Measurements from ENCODE around the gene CCDC80.

CCDC80 gene

DNA sequence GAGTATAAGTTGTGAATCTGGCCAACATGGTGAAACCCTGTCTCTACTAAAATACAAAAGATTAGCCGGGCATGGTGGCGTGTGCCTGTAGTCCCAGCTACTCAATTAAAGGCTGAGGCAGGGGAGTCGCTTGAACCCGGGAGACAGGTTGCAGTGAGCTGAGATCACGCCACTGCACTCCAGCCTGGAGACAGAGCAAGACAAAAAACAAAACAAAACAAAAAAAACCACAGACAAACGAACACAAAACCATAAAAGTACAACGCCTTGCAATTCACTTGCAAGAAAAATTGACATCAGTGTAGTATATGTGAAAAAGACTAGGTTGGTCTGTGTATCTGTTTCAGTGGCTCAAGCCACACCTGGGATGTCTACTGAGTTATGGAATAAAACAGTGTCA, 29.9 kb upstream of the CCDC80 start:
- TF ChIP-seq, protein P1, sequence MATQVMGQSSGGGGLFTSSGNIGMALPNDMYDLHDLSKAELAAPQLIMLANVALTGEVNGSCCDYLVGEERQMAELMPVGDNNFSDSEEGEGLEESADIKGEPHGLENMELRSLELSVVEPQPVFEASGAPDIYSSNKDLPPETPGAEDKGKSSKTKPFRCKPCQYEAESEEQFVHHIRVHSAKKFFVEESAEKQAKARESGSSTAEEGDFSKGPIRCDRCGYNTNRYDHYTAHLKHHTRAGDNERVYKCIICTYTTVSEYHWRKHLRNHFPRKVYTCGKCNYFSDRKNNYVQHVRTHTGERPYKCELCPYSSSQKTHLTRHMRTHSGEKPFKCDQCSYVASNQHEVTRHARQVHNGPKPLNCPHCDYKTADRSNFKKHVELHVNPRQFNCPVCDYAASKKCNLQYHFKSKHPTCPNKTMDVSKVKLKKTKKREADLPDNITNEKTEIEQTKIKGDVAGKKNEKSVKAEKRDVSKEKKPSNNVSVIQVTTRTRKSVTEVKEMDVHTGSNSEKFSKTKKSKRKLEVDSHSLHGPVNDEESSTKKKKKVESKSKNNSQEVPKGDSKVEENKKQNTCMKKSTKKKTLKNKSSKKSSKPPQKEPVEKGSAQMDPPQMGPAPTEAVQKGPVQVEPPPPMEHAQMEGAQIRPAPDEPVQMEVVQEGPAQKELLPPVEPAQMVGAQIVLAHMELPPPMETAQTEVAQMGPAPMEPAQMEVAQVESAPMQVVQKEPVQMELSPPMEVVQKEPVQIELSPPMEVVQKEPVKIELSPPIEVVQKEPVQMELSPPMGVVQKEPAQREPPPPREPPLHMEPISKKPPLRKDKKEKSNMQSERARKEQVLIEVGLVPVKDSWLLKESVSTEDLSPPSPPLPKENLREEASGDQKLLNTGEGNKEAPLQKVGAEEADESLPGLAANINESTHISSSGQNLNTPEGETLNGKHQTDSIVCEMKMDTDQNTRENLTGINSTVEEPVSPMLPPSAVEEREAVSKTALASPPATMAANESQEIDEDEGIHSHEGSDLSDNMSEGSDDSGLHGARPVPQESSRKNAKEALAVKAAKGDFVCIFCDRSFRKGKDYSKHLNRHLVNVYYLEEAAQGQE (IDR thresholded peaks at IDR 0.05; ENCODE audit: low read depth): no peak
- TF ChIP-seq TEAD4 (IDR thresholded peaks at IDR 0.05) (no peak), CREB1 (IDR thresholded peaks at IDR 0.05; ENCODE audit: low read depth) (no peak), MAX (IDR thresholded peaks at IDR 0.05) (no peak), FOXM1 (IDR thresholded peaks at IDR 0.05; ENCODE audit: borderline replicate concordance, low read depth) (no peak), EGR1 (IDR thresholded peaks at IDR 0.05) (no peak), EP300 (IDR thresholded peaks at IDR 0.05; ENCODE audit: borderline replicate concordance) (no peak)

- TF ChIP-seq, protein P1 (IDR thresholded peaks at IDR 0.05; ENCODE audit: low read depth): no peak
- TF ChIP-seq NFIC (IDR thresholded peaks at IDR 0.05): no peak
- TF ChIP-seq YY1 (IDR thresholded peaks at IDR 0.05; ENCODE audit: low read depth): no peak
- TF ChIP-seq, protein P2, sequence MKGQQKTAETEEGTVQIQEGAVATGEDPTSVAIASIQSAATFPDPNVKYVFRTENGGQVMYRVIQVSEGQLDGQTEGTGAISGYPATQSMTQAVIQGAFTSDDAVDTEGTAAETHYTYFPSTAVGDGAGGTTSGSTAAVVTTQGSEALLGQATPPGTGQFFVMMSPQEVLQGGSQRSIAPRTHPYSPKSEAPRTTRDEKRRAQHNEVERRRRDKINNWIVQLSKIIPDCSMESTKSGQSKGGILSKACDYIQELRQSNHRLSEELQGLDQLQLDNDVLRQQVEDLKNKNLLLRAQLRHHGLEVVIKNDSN (IDR thresholded peaks at IDR 0.05): no peak
- no peak for TF ChIP-seq RAD21 (IDR thresholded peaks at IDR 0.05; ENCODE audit: low read depth)
- no peak for TF ChIP-seq TEAD4 (IDR thresholded peaks at IDR 0.05)
- no peak for TF ChIP-seq MAX (IDR thresholded peaks at IDR 0.05)
Observed at GRCh38 chr3:112667599-112667998, 26.7 kb upstream of the CCDC80 start.

DNA sequence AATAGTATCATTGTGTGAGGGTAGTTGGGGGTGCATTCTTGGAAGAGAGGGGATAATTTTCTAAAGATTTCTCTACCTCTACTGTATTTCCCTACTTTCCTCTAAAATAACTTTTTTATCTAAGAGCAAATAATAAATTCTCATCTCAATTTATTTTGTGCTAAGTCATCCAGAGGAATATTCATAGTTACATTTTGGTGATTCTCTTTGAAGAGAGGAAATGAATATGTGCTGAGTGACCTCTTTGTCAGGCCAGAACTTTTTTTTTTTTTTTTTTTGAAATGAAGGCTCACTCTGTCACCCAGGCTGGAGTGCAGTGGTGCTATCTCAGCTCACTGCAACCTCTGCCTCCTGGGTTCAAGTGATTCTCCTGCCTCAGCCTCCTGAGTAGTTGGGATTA, 15.1 kb upstream of the CCDC80 start:
- no peak for TF ChIP-seq TAF1 (IDR thresholded peaks at IDR 0.05; ENCODE audit: low read depth)
- no peak for TF ChIP-seq EP300 (IDR thresholded peaks at IDR 0.05; ENCODE audit: borderline replicate concordance)
- TF ChIP-seq RAD21 (IDR thresholded peaks at IDR 0.05; ENCODE audit: low read depth): no peak
- no peak for TF ChIP-seq CREB1 (IDR thresholded peaks at IDR 0.05; ENCODE audit: low read depth)
- TF ChIP-seq MAX (IDR thresholded peaks at IDR 0.05): no peak
- no peak for TF ChIP-seq FOXM1 (IDR thresholded peaks at IDR 0.05; ENCODE audit: borderline replicate concordance, low read depth)
- no peak for TF ChIP-seq TCF12 (IDR thresholded peaks at IDR 0.05; ENCODE audit: low read depth)
- no peak for TF ChIP-seq TEAD4 (IDR thresholded peaks at IDR 0.05)
- no peak for TF ChIP-seq ZBTB7A (IDR thresholded peaks at IDR 0.05; ENCODE audit: low read depth)
- no peak for TF ChIP-seq EGR1 (IDR thresholded peaks at IDR 0.05)

GRCh38 chr3:112654979-112655378, 14.0 kb upstream of the CCDC80 start:
- TF ChIP-seq CEBPB (IDR thresholded peaks at IDR 0.05) (no peak), MAX (IDR thresholded peaks at IDR 0.05) (no peak), TAF1 (IDR thresholded peaks at IDR 0.05; ENCODE audit: low read depth) (no peak), TEAD4 (IDR thresholded peaks at IDR 0.05) (no peak), CREB1 (IDR thresholded peaks at IDR 0.05; ENCODE audit: low read depth) (no peak)
- TF ChIP-seq, protein P1 (IDR thresholded peaks at IDR 0.05; ENCODE audit: low read depth): no peak

DNA sequence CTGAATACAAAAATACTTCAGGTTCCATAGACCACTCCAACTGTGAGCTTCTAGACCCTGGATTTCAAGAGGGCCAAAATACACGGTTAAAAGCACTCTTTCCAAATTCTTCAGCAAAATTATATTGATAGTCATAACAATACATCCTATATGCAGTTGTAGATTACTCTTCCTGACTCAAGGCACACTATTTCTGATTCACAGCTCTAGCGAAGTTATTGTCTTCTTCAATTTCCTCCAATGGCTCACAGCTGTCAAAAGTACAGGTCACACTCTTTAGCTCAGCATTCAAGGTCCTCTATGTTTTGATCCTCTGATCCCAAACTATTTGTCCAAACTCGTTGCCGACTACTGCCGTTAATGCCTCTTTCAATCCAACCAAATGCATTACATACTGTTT, 13.5 kb upstream of the CCDC80 start:
- TF ChIP-seq, protein P2 (IDR thresholded peaks at IDR 0.05): no peak
- no peak for TF ChIP-seq TAF1 (IDR thresholded peaks at IDR 0.05; ENCODE audit: low read depth)
- TF ChIP-seq EGR1 (IDR thresholded peaks at IDR 0.05): no peak
- no peak for TF ChIP-seq MAX (IDR thresholded peaks at IDR 0.05)
- no peak for TF ChIP-seq TEAD4 (IDR thresholded peaks at IDR 0.05)
- no peak for TF ChIP-seq RAD21 (IDR thresholded peaks at IDR 0.05; ENCODE audit: low read depth)
